IMR-90 (cell line): Measurements from ENCODE around the gene MMEL1.

Experiments used
- BHLHE40 ChIP-seq: fragments of 150-350 bp; IDR thresholded peaks from 2 replicates; pipeline ENCODE4 v1.6.1; 2016; ENCODE audit warnings: mild to moderate bottlenecking, low read depth, low read length
- FOS ChIP-seq: fragments of 150-350 bp; IDR thresholded peaks from 2 replicates; pipeline ENCODE4 v1.6.1; 2016; ENCODE audit warnings: low read depth, low read length
- NFE2L2 ChIP-seq: fragments of 150-350 bp; IDR thresholded peaks from 2 replicates; pipeline ENCODE4 v1.6.1; 2016; ENCODE audit warnings: low read depth, mild to moderate bottlenecking, low read length
- POLR2A ChIP-seq: IDR thresholded peaks from 2 replicates; pipeline ENCODE4 v1.6.1; 2012; ENCODE audit warnings: mild to moderate bottlenecking, low read depth, low read length
- RAD21 ChIP-seq: IDR thresholded peaks from 2 replicates; pipeline ENCODE4 v1.6.1; 2012; ENCODE audit warnings: low read length, improper control_type of control experiment
- RCOR1 ChIP-seq: IDR thresholded peaks from 2 replicates; pipeline ENCODE4 v1.6.1; 2012; ENCODE audit warnings: mild to moderate bottlenecking, low read length, improper control_type of control experiment; ENCODE audit not compliant: insufficient replicate concordance
- SMC3 ChIP-seq: fragments of 150-350 bp; IDR thresholded peaks from 2 replicates; pipeline ENCODE4 v1.6.1; 2016; ENCODE audit warnings: low read depth, mild to moderate bottlenecking, antibody characterized with exemption, low read length, moderate library complexity
- TF ChIP-seq, protein P1 (sequence below): conservative IDR thresholded peaks from 2 replicates; pipeline ENCODE4 v1.5.1; 2012; ENCODE audit warnings: mild to moderate bottlenecking, low read depth, low read length, improper control_type of control experiment
- TF ChIP-seq, protein P2 (sequence below): fragments of 150-350 bp; IDR thresholded peaks from 2 replicates; pipeline ENCODE4 v1.6.1; 2017; ENCODE audit warnings: mild to moderate bottlenecking, antibody characterized with exemption, low read length, low read depth

GRCh38 chr1:2607641-2608091, 25.1 kb downstream of the MMEL1 start:
- TF ChIP-seq, protein P1, sequence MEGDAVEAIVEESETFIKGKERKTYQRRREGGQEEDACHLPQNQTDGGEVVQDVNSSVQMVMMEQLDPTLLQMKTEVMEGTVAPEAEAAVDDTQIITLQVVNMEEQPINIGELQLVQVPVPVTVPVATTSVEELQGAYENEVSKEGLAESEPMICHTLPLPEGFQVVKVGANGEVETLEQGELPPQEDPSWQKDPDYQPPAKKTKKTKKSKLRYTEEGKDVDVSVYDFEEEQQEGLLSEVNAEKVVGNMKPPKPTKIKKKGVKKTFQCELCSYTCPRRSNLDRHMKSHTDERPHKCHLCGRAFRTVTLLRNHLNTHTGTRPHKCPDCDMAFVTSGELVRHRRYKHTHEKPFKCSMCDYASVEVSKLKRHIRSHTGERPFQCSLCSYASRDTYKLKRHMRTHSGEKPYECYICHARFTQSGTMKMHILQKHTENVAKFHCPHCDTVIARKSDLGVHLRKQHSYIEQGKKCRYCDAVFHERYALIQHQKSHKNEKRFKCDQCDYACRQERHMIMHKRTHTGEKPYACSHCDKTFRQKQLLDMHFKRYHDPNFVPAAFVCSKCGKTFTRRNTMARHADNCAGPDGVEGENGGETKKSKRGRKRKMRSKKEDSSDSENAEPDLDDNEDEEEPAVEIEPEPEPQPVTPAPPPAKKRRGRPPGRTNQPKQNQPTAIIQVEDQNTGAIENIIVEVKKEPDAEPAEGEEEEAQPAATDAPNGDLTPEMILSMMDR = no peak
- no peak for TF ChIP-seq POLR2A
- no peak for TF ChIP-seq RCOR1
- no peak for TF ChIP-seq SMC3
- TF ChIP-seq BHLHE40 = no peak
- TF ChIP-seq RAD21 = no peak
- TF ChIP-seq, protein P2, sequence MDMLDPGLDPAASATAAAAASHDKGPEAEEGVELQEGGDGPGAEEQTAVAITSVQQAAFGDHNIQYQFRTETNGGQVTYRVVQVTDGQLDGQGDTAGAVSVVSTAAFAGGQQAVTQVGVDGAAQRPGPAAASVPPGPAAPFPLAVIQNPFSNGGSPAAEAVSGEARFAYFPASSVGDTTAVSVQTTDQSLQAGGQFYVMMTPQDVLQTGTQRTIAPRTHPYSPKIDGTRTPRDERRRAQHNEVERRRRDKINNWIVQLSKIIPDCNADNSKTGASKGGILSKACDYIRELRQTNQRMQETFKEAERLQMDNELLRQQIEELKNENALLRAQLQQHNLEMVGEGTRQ = no peak
- no peak for TF ChIP-seq FOS
- TF ChIP-seq NFE2L2 = no peak
